Measurements from ENCODE around the gene RMND1.

GRCh38 chr6:151436802-151437201 lies 15.1 kb downstream of the RMND1 start:
- TF ChIP-seq, protein P1, sequence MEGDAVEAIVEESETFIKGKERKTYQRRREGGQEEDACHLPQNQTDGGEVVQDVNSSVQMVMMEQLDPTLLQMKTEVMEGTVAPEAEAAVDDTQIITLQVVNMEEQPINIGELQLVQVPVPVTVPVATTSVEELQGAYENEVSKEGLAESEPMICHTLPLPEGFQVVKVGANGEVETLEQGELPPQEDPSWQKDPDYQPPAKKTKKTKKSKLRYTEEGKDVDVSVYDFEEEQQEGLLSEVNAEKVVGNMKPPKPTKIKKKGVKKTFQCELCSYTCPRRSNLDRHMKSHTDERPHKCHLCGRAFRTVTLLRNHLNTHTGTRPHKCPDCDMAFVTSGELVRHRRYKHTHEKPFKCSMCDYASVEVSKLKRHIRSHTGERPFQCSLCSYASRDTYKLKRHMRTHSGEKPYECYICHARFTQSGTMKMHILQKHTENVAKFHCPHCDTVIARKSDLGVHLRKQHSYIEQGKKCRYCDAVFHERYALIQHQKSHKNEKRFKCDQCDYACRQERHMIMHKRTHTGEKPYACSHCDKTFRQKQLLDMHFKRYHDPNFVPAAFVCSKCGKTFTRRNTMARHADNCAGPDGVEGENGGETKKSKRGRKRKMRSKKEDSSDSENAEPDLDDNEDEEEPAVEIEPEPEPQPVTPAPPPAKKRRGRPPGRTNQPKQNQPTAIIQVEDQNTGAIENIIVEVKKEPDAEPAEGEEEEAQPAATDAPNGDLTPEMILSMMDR (IDR thresholded peaks at IDR 0.05), result no peak
- TF ChIP-seq EZH2phosphoT487 (IDR thresholded peaks at IDR 0.05) (no peak), EZH2 (IDR thresholded peaks at IDR 0.05) (no peak)

All from neural progenitor cell (in vitro differentiated cells).